Activated T-helper 1 cell treated with anti-CD3 and anti-CD28 coated beads, Interleukin-12 subunit alpha, Interleukin-12 subunit beta, Interleukin-2, Interleukin-4 antibody, amounts not matched to agents 30 ng/mL and 10 ng/mL and 1 ng/mL, durations not matched to agents 14 hours and 24 hours and 36 hours (primary cell): ENCODE measurements around the gene PDE4D. TPM values are rescaled to one million over a fixed set of nuclear protein-coding genes. Genes with fewer than 3 reads are reported as not detected.

Experiments
- DNase-seq: peaks from one replicate; pipeline ENCODE4 v3.0.0; 2021; ENCODE audit warnings: low spot score
- H3K27ac Mint-ChIP-seq: one replicate; pipeline ENCODE4 v1.8.0; 2021; ENCODE audit warnings: mild to moderate bottlenecking, mixed read lengths
- H3K27me3 Mint-ChIP-seq: one replicate; pipeline ENCODE4 v1.8.0; 2022; ENCODE audit warnings: mild to moderate bottlenecking, moderate library complexity, mixed read lengths; ENCODE audit not compliant: insufficient read depth
- H3K36me3 Mint-ChIP-seq: one replicate; pipeline ENCODE4 v1.8.0; 2021; ENCODE audit warnings: low read depth, mixed read lengths
- H3K4me1 Mint-ChIP-seq: one replicate; pipeline ENCODE4 v1.8.0; 2021; ENCODE audit warnings: low read depth, mixed read lengths
- H3K4me3 Mint-ChIP-seq: one replicate; pipeline ENCODE4 v1.8.0; 2021; ENCODE audit warnings: mild to moderate bottlenecking, moderate library complexity, mixed read lengths
- H3K9me3 Mint-ChIP-seq: one replicate; pipeline ENCODE4 v1.8.0; 2021; ENCODE audit warnings: mixed read lengths
- intact Hi-C: fragments of 100-400 bp; cut with micrococcal nuclease; formaldehyde crosslinking; loops from one replicate; pipeline ENCODE4 v1.15.1; 2024
- total RNA-seq: library from RNA; stranded (reverse); gene quantifications from 2 replicates; pipeline ENCODE4 v1.2.3, GENCODE V29; 2022

The PDE4D gene
- total RNA-seq, 1 donor from 2014 or later = 50.6 TPM

GRCh38 chr5:59138509-59138908 is 755.0 kb downstream of the PDE4D start:
- Mint-ChIP-seq H3K27me3 (no peaks in the 10 kb centered on the region), H3K4me3 (no peak overlapping the region), H3K4me1 (peaks cover 39% of the 10 kb centered on the region), H3K27ac (no peak overlapping the region), H3K36me3 (peaks cover 7% of the 10 kb centered on the region), H3K9me3 (peaks cover 5% of the 10 kb centered on the region)
- DNase-seq = no peak
- intact Hi-C loops = no loop called here

- peaks cover 5% of the 10 kb centered on the region for H3K9me3 Mint-ChIP-seq
- H3K4me1 Mint-ChIP-seq = peaks cover 45% of the 10 kb centered on the region
- H3K36me3 Mint-ChIP-seq = peaks cover 7% of the 10 kb centered on the region
- no peaks in the 10 kb centered on the region for H3K27me3 Mint-ChIP-seq
- intact Hi-C loops = no loop called here
- H3K4me3 Mint-ChIP-seq = no peak overlapping the region
- no peak for DNase-seq
- no peak overlapping the region for H3K27ac Mint-ChIP-seq
These were observed 755.7 kb downstream of the PDE4D start for GRCh38 chr5:59137846-59138245.

- Mint-ChIP-seq H3K27me3 (no peaks in the 10 kb centered on the region), H3K36me3 (peaks cover 7% of the 10 kb centered on the region), H3K9me3 (peaks cover 5% of the 10 kb centered on the region), H3K4me3 (no peak overlapping the region), H3K27ac (no peak overlapping the region), H3K4me1 (peaks cover 57% of the 10 kb centered on the region)
- intact Hi-C loops = no loop called here
- DNase-seq = no peak
These were observed 757.0 kb downstream of the PDE4D start for GRCh38 chr5:59136549-59136948.

- no peak for DNase-seq
- Mint-ChIP-seq H3K36me3 (peaks cover 7% of the 10 kb centered on the region), H3K4me3 (no peak overlapping the region)
These were observed 758.9 kb downstream of the PDE4D start for GRCh38 chr5:59134471-59135163.

GRCh38 chr5:59133764-59134261 is 759.7 kb downstream of the PDE4D start:
- H3K27me3 Mint-ChIP-seq = no peaks in the 10 kb centered on the region
- intact Hi-C loops = no loop called here
- peak overlapping the region; percentile 34 for H3K27ac Mint-ChIP-seq
- H3K36me3 Mint-ChIP-seq = peaks cover 7% of the 10 kb centered on the region
- DNase-seq = no peak
- H3K9me3 Mint-ChIP-seq = peaks cover 5% of the 10 kb centered on the region
- H3K4me3 Mint-ChIP-seq = peak overlapping the region; percentile 22
- peaks cover 48% of the 10 kb centered on the region for H3K4me1 Mint-ChIP-seq

More at GRCh38 chr5:59134471-59135163, 758.9 kb downstream of the PDE4D start:
- no peak overlapping the region for H3K27ac Mint-ChIP-seq
- no peaks in the 10 kb centered on the region for H3K27me3 Mint-ChIP-seq
- peaks cover 55% of the 10 kb centered on the region for H3K4me1 Mint-ChIP-seq
- intact Hi-C loops = no loop called here
- H3K9me3 Mint-ChIP-seq = peaks cover 5% of the 10 kb centered on the region

- Mint-ChIP-seq H3K27ac (no peak overlapping the region), H3K9me3 (peaks cover 5% of the 10 kb centered on the region), H3K4me3 (no peak overlapping the region), H3K4me1 (peaks cover 44% of the 10 kb centered on the region), H3K27me3 (no peaks in the 10 kb centered on the region), H3K36me3 (peaks cover 7% of the 10 kb centered on the region)
- no peak for DNase-seq
- intact Hi-C loops = no loop called here
These were observed 761.4 kb downstream of the PDE4D start for GRCh38 chr5:59132131-59132530.

- Mint-ChIP-seq H3K27me3 (no peaks in the 10 kb centered on the region), H3K27ac (no peak overlapping the region), H3K4me1 (peaks cover 44% of the 10 kb centered on the region), H3K9me3 (peaks cover 5% of the 10 kb centered on the region), H3K4me3 (no peak overlapping the region), H3K36me3 (peaks cover 7% of the 10 kb centered on the region)
- DNase-seq = no peak
- intact Hi-C loops = no loop called here
These were observed 763.1 kb downstream of the PDE4D start for GRCh38 chr5:59130431-59130830.

GRCh38 chr5:59128646-59129290 is 764.8 kb downstream of the PDE4D start:
- intact Hi-C loops = loop anchor here (10.0 kb wide), 1 partner anchor 1954 kb away; the partner anchor contains the start of gene GPBP1
- Mint-ChIP-seq H3K27ac (no peak overlapping the region), H3K4me3 (no peak overlapping the region), H3K27me3 (no peaks in the 10 kb centered on the region), H3K9me3 (peaks cover 2% of the 10 kb centered on the region), H3K36me3 (peaks cover 3% of the 10 kb centered on the region), H3K4me1 (peaks cover 31% of the 10 kb centered on the region)
- no peak for DNase-seq

- Mint-ChIP-seq H3K27me3 (no peaks in the 10 kb centered on the region), H3K27ac (no peak overlapping the region), H3K9me3 (no peaks in the 10 kb centered on the region), H3K4me3 (no peak overlapping the region), H3K36me3 (no peaks in the 10 kb centered on the region), H3K4me1 (peaks cover 14% of the 10 kb centered on the region)
- no peak for DNase-seq
- intact Hi-C loops = loop anchor here (1.0 to 10.0 kb wide), 7 partner anchors 25 to 1952 kb away; partner anchors contain the start of gene GPBP1
These were observed 766.6 kb downstream of the PDE4D start for GRCh38 chr5:59126708-59127573.

- Mint-ChIP-seq H3K4me1 (peaks cover 7% of the 10 kb centered on the region), H3K4me3 (no peak overlapping the region), H3K27ac (no peak overlapping the region), H3K36me3 (no peaks in the 10 kb centered on the region), H3K27me3 (no peaks in the 10 kb centered on the region), H3K9me3 (no peaks in the 10 kb centered on the region)
- no peak for DNase-seq
- intact Hi-C loops = loop anchor here (2.0 to 10.0 kb wide), 2 partner anchors 239 to 1951 kb away; partner anchors contain the start of gene GPBP1
These were observed 767.4 kb downstream of the PDE4D start for GRCh38 chr5:59126016-59126707.

- Mint-ChIP-seq H3K27me3 (no peaks in the 10 kb centered on the region), H3K4me3 (no peak overlapping the region), H3K36me3 (peaks cover 3% of the 10 kb centered on the region), H3K4me1 (peaks cover 6% of the 10 kb centered on the region), H3K9me3 (peaks cover under 1% of the 10 kb centered on the region), H3K27ac (no peak overlapping the region)
- DNase-seq = no peak
- intact Hi-C loops = loop anchor here (10.0 kb wide), 1 partner anchor 1950 kb away; the partner anchor contains the start of gene GPBP1
These were observed 768.2 kb downstream of the PDE4D start for GRCh38 chr5:59125011-59125961.
